ENCODE data around the gene HYCC2. TPM values are rescaled to one million over a fixed set of nuclear protein-coding genes. Genes with fewer than 3 reads are reported as not detected.
"Not testable (repeated sequence)": the region's sequence is repeated elsewhere in the genome, so short reads cannot be mapped to it uniquely, and the experiment has no call there.

The HYCC2 gene
- total and polyA plus RNA-seq, 2 donors from 2014 or later = 4.0 to 30.1 TPM

GRCh38 chr2:201118121-201118960 lies 46.9 kb upstream of the HYCC2 start:
- Histone ChIP-seq H3K9me3 (ENCODE audit: control insufficient read depth in 2 of 3, insufficient read depth in 1 of 3, low read length in 3 of 3) (no peaks in the 10 kb centered on the region), H3K4me1 (ENCODE audit: control insufficient read depth in 2 of 3, insufficient read depth in 2 of 3, low read depth in 1 of 3, low read length in 3 of 3) (peaks cover 0 to 28% (median 17%) of the 10 kb centered on the region in 3 donors), H3K27ac (ENCODE audit: low read depth in 2 of 2, low read length in 2 of 2) (peak overlapping the region; percentile 99), H3K4me3 (ENCODE audit: low read length in 3 of 3) (peak overlapping the region; percentile 75 to 87 (median 76)), H3K36me3 (ENCODE audit: control insufficient read depth in 2 of 3, insufficient read depth in 3 of 3, low read length in 3 of 3) (peaks cover 0 to 5% (median 0%) of the 10 kb centered on the region in 3 donors), H3K27me3 (ENCODE audit: control insufficient read depth, insufficient read depth, low read length) (no peaks in the 10 kb centered on the region), H3K9ac (ENCODE audit: low read length in 3 of 3) (peak overlapping the region; percentile 57 to 87 (median 63))
- FAIRE-seq (no peak), DNase-seq (peak; percentile 91 to 97 (median 93))
- intact Hi-C loops (cut with DNase I) = no loop called here
- TF ChIP-seq CTCF (IDR thresholded peaks at IDR 0.05; ENCODE audit: borderline replicate concordance, extremely low read depth, insufficient read depth) = peak; percentile 38

- H3K27me3 ChIP-seq (ENCODE audit: control insufficient read depth, insufficient read depth, low read length); DNase-seq; intact Hi-C loops (cut with DNase I); FAIRE-seq; H3K9me3 ChIP-seq (ENCODE audit: control insufficient read depth in 2 of 3, insufficient read depth in 1 of 3, low read length in 3 of 3); H3K36me3 ChIP-seq (ENCODE audit: control insufficient read depth in 2 of 3, insufficient read depth in 3 of 3, low read length in 3 of 3): not testable (repeated sequence)
- peaks cover 0 to 21% (median 12%) of the 10 kb centered on the region in 3 donors for H3K4me1 ChIP-seq (ENCODE audit: control insufficient read depth in 2 of 3, insufficient read depth in 2 of 3, low read depth in 1 of 3, low read length in 3 of 3)
- peak overlapping the region; percentile 75 to 87 (median 76) for H3K4me3 ChIP-seq (ENCODE audit: low read length in 3 of 3)
- peak overlapping the region; percentile 57 to 87 (median 63) for H3K9ac ChIP-seq (ENCODE audit: low read length in 3 of 3)
- H3K27ac ChIP-seq (ENCODE audit: low read depth in 2 of 2, low read length in 2 of 2) = peak overlapping the region; percentile 99
These were observed 46.2 kb upstream of the HYCC2 start for GRCh38 chr2:201117735-201118094.

GRCh38 chr2:201116959-201117734 lies 45.7 kb upstream of the HYCC2 start:
- DNase-seq (peak in 4 of 5 donors; percentile 50 to 83 (median 70)), FAIRE-seq (no peak)
- peak overlapping the region; percentile 99 for H3K27ac ChIP-seq (ENCODE audit: low read depth in 2 of 2, low read length in 2 of 2)
- peak overlapping the region; percentile 57 to 87 (median 59) for H3K9ac ChIP-seq (ENCODE audit: low read length in 3 of 3)
- peaks cover 0 to 17% (median 6%) of the 10 kb centered on the region in 3 donors for H3K4me1 ChIP-seq (ENCODE audit: control insufficient read depth in 2 of 3, insufficient read depth in 2 of 3, low read depth in 1 of 3, low read length in 3 of 3)
- intact Hi-C loops (cut with DNase I) = no loop called here
- H3K27me3 ChIP-seq (ENCODE audit: control insufficient read depth, insufficient read depth, low read length) = no peaks in the 10 kb centered on the region
- H3K4me3 ChIP-seq (ENCODE audit: low read length in 3 of 3) = peak overlapping the region; percentile 68 to 87 (median 76)
- no peaks in the 10 kb centered on the region for H3K36me3 ChIP-seq (ENCODE audit: control insufficient read depth in 2 of 3, insufficient read depth in 3 of 3, low read length in 3 of 3)
- TF ChIP-seq CTCF (IDR thresholded peaks at IDR 0.05; ENCODE audit: borderline replicate concordance, extremely low read depth, insufficient read depth) = peak; percentile 19
- no peaks in the 10 kb centered on the region for H3K9me3 ChIP-seq (ENCODE audit: control insufficient read depth in 2 of 3, insufficient read depth in 1 of 3, low read length in 3 of 3)

Measured in kidney (tissue), 14 donors.